NB4 (cell line): ENCODE data around the gene METTL5.

ENCODE experiments used
- CTCF ChIP-seq: IDR thresholded peaks from one replicate; pipeline ENCODE4 v1.5.1; 2012; ENCODE audit warnings: low read depth, low read length
- MYC ChIP-seq: IDR thresholded peaks from 2 replicates; pipeline ENCODE4 v1.6.1; 2011; ENCODE audit warnings: low read depth, low read length

GRCh38 chr2:169796441-169796840 lies 28.3 kb downstream of the METTL5 start:
- TF ChIP-seq CTCF (no peak), MYC (no peak)
